ENCODE results near the gene DPH1. TPM values are rescaled to one million over a fixed set of nuclear protein-coding genes. Genes with fewer than 3 reads are reported as not detected.
"Not testable (repeated sequence)": the region's sequence is repeated elsewhere in the genome, so short reads cannot be mapped to it uniquely, and the experiment has no call there.

The DPH1 gene
- 100 to 1,000 TPM in 2 of 5 donors, 10 to 100 TPM in 3; 84.6 to 116 (median 94.2) TPM for total RNA-seq
- total RNA-seq (2013) = 35.2 TPM
- total RNA-seq = 32.4 to 60.0 (median 50.2) reads per million in 29 experiments

DNA sequence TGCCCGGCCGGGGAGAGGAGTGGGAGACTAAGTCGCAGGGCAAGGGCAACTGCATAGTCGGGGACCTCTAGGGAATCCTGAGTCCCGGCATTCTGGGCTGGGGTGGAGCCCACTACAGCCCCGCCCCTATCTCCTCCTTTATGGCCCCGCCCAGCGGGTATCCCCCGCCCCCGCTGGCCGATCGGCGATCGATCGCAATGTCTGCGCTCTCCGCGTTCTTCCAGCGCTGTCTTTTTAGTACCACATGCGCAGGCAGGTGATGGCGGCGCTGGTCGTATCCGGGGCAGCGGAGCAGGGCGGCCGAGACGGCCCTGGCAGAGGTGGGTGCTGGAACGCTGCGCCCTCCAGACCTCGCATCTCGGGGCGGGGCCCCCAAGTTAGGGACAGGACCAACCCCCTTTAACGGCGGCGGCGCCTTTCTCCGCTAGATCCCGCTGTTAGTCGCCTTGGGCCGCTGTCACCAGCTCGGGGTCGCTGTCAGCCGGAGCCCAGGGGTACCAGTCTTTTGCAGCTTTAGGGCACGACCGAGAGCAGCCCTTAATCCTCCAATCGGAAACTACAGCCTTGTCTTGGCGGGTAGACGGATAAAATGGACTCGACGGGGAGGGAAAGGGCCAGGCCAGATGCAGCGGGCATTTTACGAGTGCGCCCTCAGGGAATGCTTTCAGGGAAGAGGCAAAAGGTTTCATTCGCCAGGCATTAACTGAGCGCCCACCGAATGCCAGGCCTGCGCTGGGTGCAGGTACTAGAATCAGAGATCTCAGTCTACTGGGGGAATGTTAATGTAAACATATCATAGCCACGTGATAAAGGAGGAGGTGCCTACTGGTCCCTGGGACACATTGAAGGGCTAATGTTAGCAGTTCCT is at the start of gene DPH1:
Gene DPH1 (plus strand): TSS at position 243 of the 868 bp plus-strand sequence. CDS start 17 bp downstream, at position 260.
- Mint-ChIP-seq H3K9me3 (no peaks in the 10 kb centered on the region), H3K36me3 (peaks cover 6% of the 10 kb centered on the region), H3K4me3 (peak within 1 kb of the TSS; percentile 93 to 95 (median 94)), H3K4me1 (peaks cover 17 to 38% (median 25%) of the 10 kb centered on the region in 3 donors), H3K27ac (peak within 1 kb of the TSS; percentile 86 to 87), H3K27me3 (peaks cover 9 to 21% of the 10 kb centered on the region in 2 donors)
- Histone ChIP-seq H3K27me3 (replicated peaks in 1 of 2; ENCODE audit: control insufficient read depth in 2 of 2, extremely low read depth in 1 of 2, insufficient read depth in 2 of 2, low read length in 1 of 2) (peaks cover 2 to 45% of the 10 kb centered on the region in 2 experiments), H3K36me3 (ENCODE audit: control insufficient read depth in 2 of 2, extremely low read depth in 1 of 2, insufficient read depth in 1 of 2, low read length in 1 of 2) (peaks cover 7 to 17% of the 10 kb centered on the region in 2 donors), H3K9me3 (no peaks in the 10 kb centered on the region), H3K4me3 (ENCODE audit: control insufficient read depth in 1 of 2, extremely low read depth in 1 of 2, low read length in 1 of 2) (peak within 1 kb of the TSS; percentile 96 to 100), H3K4me1 (ENCODE audit: control insufficient read depth in 1 of 2, extremely low read depth in 1 of 2, insufficient read depth in 2 of 2, low read length in 2 of 2) (peaks cover 8 to 43% of the 10 kb centered on the region in 2 experiments), H3K27ac (ENCODE audit: low read length) (peak within 1 kb of the TSS; percentile 43)
- WGBS (ENCODE audit: insufficient coverage) = 1% methylated on average over 56 of the region's 59 CpGs
- POLR2A ChIA-PET = interaction anchor here in 1 of 2 donors (0.6 kb wide), 1 partner anchor 254 kb away, joined by 4 read pairs; no protein-coding TSS in a partner anchor
- CTCF ChIA-PET = interaction anchor here in 1 of 2 donors (0.6 to 1.0 kb wide), 2 partner anchors 253 to 254 kb away, joined by 3 to 5 read pairs; no protein-coding TSS in a partner anchor
- peak; percentile 64 to 90 (median 79) for DNase-seq
- ATAC-seq (replicated peaks in 1 of 4) = peak; percentile 82 to 85 (median 84)

DNA sequence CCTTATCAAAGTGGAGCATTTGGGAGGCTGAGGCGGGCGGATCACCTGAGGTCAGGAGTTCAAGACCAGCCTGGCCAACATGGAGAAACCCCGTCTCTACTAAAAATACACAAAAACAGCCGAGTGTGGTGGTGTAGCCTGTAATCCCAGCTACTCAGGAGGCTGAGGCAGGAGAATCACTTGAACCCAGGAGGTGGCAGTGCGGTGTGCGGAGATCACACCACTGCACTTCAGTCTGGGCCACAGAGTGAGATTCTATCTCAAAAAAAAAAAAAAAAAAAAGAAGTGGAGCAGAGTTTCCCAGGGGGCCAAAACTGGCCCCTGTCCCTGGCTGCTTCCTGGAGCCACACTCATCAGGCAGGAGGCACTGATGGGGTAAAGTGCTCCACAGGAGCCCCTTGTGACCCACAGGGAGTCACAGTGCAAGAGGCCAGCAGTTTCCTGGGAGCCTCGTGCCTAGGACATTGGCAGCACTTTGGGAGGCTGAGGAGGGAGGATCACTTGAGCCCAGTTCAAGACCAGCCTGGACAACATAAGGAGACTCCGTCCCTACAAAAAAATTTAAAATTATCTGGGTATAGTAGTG is 49.2 kb upstream of the DPH1 start:
- ATAC-seq (replicated peaks in 1 of 4) = no peak
- peaks cover 2 to 26% of the 10 kb centered on the region in 2 donors for H3K27me3 Mint-ChIP-seq
- no peaks in the 10 kb centered on the region for H3K36me3 Mint-ChIP-seq
- no peak overlapping the region for H3K27ac Mint-ChIP-seq
- H3K9me3 Mint-ChIP-seq = no peaks in the 10 kb centered on the region
- H3K9me3 ChIP-seq = no peaks in the 10 kb centered on the region
- no peak overlapping the region for H3K4me3 Mint-ChIP-seq
- ChIA-PET POLR2A (no interaction called here), CTCF (no interaction called here)
- no peaks in the 10 kb centered on the region for H3K36me3 ChIP-seq (ENCODE audit: control insufficient read depth in 2 of 2, extremely low read depth in 1 of 2, insufficient read depth in 1 of 2, low read length in 1 of 2)
- WGBS (ENCODE audit: insufficient coverage) = 100% methylated on average over 2 of the region's 8 CpGs
- H3K4me3 ChIP-seq (ENCODE audit: control insufficient read depth in 1 of 2, extremely low read depth in 1 of 2, low read length in 1 of 2) = no peak overlapping the region
- DNase-seq = no peak
- H3K27me3 ChIP-seq (replicated peaks in 1 of 2; ENCODE audit: control insufficient read depth in 2 of 2, extremely low read depth in 1 of 2, insufficient read depth in 2 of 2, low read length in 1 of 2) = peaks cover 0 to 40% of the 10 kb centered on the region in 2 experiments
- peaks cover 4 to 13% of the 10 kb centered on the region in 2 experiments for H3K4me1 ChIP-seq (ENCODE audit: control insufficient read depth in 1 of 2, extremely low read depth in 1 of 2, insufficient read depth in 2 of 2, low read length in 2 of 2)
- no peak overlapping the region for H3K27ac ChIP-seq (ENCODE audit: low read length)
- H3K4me1 Mint-ChIP-seq = peaks cover 9 to 15% (median 12%) of the 10 kb centered on the region in 3 donors

DNA sequence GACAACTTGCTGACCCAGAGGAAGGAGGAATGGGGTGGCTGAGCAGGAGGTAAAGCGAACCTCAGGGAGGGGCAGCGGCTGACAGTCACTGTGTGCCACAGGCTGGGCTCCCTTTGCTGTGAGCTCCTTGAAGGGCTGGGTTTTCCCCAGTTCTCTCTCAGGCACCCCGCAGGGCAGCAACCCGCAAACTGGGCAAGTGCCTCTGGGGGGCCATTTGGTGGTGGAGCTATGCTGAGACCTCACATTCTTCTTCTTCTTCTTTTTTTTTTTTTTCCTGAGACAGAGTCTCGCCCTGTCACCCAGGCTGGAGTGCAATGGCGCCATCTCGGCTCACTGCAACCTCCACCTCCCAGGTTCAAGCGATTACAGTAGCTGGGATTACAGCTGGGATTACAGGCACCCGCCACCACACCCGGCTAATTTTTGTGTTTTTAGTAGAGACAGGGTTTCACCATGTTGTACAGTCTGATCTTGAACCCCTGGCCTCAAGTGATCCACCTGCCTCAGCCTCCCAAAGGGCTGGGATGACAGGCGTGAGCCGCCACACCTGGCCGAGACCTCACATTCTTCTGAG is 47.1 kb upstream of the DPH1 start:
- H3K4me3 ChIP-seq (ENCODE audit: control insufficient read depth in 1 of 2, extremely low read depth in 1 of 2, low read length in 1 of 2); H3K36me3 Mint-ChIP-seq; H3K9me3 Mint-ChIP-seq; CTCF ChIA-PET; H3K27ac ChIP-seq (ENCODE audit: low read length); H3K9me3 ChIP-seq; DNase-seq; H3K4me3 Mint-ChIP-seq; H3K36me3 ChIP-seq (ENCODE audit: control insufficient read depth in 2 of 2, extremely low read depth in 1 of 2, insufficient read depth in 1 of 2, low read length in 1 of 2); H3K4me1 ChIP-seq (ENCODE audit: control insufficient read depth in 1 of 2, extremely low read depth in 1 of 2, insufficient read depth in 2 of 2, low read length in 2 of 2); ATAC-seq (replicated peaks in 1 of 4); H3K4me1 Mint-ChIP-seq; H3K27ac Mint-ChIP-seq: not testable (repeated sequence)
- 100% methylated on average over 4 of the region's 13 CpGs for whole genome bisulfite sequencing (ENCODE audit: insufficient coverage)
- H3K27me3 ChIP-seq (replicated peaks in 1 of 2; ENCODE audit: control insufficient read depth in 2 of 2, extremely low read depth in 1 of 2, insufficient read depth in 2 of 2, low read length in 1 of 2) = peaks cover 0 to 36% of the 10 kb centered on the region in 2 experiments
- H3K27me3 Mint-ChIP-seq = peaks cover 3 to 20% of the 10 kb centered on the region in 2 donors
- POLR2A ChIA-PET = interaction anchor here in 1 of 2 donors (0.7 kb wide), 1 partner anchor 27 kb away, joined by 4 read pairs; no protein-coding TSS in a partner anchor

DNA sequence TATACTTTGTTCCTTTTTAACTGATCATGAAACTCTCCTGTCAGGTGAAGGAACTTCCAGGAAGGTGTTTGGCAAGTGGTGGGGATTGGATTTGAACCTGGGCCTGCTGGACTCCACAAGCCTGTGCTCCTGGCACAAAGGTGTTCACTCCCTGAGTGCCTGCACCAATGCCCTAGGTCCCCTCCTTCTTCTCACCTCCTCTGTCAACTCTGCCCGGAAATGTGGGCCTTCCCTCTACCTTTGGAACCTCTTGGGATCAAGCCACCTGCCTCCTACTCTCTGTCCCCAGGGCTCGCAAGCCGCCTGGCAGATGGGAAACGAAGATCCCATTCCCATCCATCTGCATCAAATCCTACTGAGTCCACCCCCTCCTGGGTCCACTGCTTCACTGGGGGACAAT is 44.9 kb upstream of the DPH1 start:
- ChIA-PET CTCF (no interaction called here), POLR2A (no interaction called here)
- Mint-ChIP-seq H3K27me3 (peaks cover 3 to 11% of the 10 kb centered on the region in 2 donors), H3K4me3 (no peak overlapping the region), H3K9me3 (no peaks in the 10 kb centered on the region), H3K36me3 (no peaks in the 10 kb centered on the region), H3K4me1 (no peaks in the 10 kb centered on the region), H3K27ac (no peak overlapping the region)
- Histone ChIP-seq H3K36me3 (ENCODE audit: control insufficient read depth in 2 of 2, extremely low read depth in 1 of 2, insufficient read depth in 1 of 2, low read length in 1 of 2) (no peaks in the 10 kb centered on the region), H3K4me1 (ENCODE audit: control insufficient read depth in 1 of 2, extremely low read depth in 1 of 2, insufficient read depth in 2 of 2, low read length in 2 of 2) (no peaks in the 10 kb centered on the region), H3K4me3 (ENCODE audit: control insufficient read depth in 1 of 2, extremely low read depth in 1 of 2, low read length in 1 of 2) (no peak overlapping the region), H3K9me3 (no peaks in the 10 kb centered on the region), H3K27me3 (replicated peaks in 1 of 2; ENCODE audit: control insufficient read depth in 2 of 2, extremely low read depth in 1 of 2, insufficient read depth in 2 of 2, low read length in 1 of 2) (peaks cover 0 to 35% of the 10 kb centered on the region in 2 experiments), H3K27ac (ENCODE audit: low read length) (no peak overlapping the region)
- DNase-seq (no peak), ATAC-seq (replicated peaks in 1 of 4) (no peak)
- 100% methylated on average over 1 of the region's 4 CpGs for WGBS (ENCODE audit: insufficient coverage)

DNA sequence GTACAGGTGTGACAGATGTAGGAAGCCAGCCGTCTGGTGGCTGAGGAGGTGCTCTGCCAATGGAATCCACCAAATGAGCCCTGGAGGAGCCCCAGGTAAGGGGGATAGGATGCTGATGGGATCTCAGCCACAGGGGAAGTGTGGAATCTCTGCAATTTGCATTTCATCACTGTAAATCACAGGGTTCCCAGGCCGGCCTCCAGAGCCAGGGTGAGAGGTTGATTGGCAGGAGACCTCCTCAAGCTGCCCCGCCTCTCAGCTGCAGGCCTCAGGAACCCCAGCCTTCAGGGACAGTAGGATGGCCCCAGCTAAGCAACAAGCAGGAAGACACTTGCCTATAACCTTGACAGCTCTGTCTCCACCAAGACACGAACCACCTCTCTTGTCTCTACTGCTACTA is 44.3 kb upstream of the DPH1 start:
- H3K4me3 ChIP-seq (ENCODE audit: control insufficient read depth in 1 of 2, extremely low read depth in 1 of 2, low read length in 1 of 2) = no peak overlapping the region
- ChIA-PET CTCF (no interaction called here), POLR2A (no interaction called here)
- Mint-ChIP-seq H3K4me3 (no peak overlapping the region), H3K4me1 (no peaks in the 10 kb centered on the region), H3K27me3 (peaks cover 3 to 11% of the 10 kb centered on the region in 2 donors), H3K9me3 (no peaks in the 10 kb centered on the region), H3K27ac (no peak overlapping the region), H3K36me3 (no peaks in the 10 kb centered on the region)
- no peaks in the 10 kb centered on the region for H3K9me3 ChIP-seq
- H3K27me3 ChIP-seq (replicated peaks in 1 of 2; ENCODE audit: control insufficient read depth in 2 of 2, extremely low read depth in 1 of 2, insufficient read depth in 2 of 2, low read length in 1 of 2) = peaks cover 0 to 35% of the 10 kb centered on the region in 2 experiments
- 79% methylated on average over 3 of the region's 4 CpGs for WGBS (ENCODE audit: insufficient coverage)
- no peak overlapping the region for H3K27ac ChIP-seq (ENCODE audit: low read length)
- DNase-seq (no peak), ATAC-seq (replicated peaks in 1 of 4) (no peak)
- no peaks in the 10 kb centered on the region for H3K36me3 ChIP-seq (ENCODE audit: control insufficient read depth in 2 of 2, extremely low read depth in 1 of 2, insufficient read depth in 1 of 2, low read length in 1 of 2)
- H3K4me1 ChIP-seq (ENCODE audit: control insufficient read depth in 1 of 2, extremely low read depth in 1 of 2, insufficient read depth in 2 of 2, low read length in 2 of 2) = no peaks in the 10 kb centered on the region

DNA sequence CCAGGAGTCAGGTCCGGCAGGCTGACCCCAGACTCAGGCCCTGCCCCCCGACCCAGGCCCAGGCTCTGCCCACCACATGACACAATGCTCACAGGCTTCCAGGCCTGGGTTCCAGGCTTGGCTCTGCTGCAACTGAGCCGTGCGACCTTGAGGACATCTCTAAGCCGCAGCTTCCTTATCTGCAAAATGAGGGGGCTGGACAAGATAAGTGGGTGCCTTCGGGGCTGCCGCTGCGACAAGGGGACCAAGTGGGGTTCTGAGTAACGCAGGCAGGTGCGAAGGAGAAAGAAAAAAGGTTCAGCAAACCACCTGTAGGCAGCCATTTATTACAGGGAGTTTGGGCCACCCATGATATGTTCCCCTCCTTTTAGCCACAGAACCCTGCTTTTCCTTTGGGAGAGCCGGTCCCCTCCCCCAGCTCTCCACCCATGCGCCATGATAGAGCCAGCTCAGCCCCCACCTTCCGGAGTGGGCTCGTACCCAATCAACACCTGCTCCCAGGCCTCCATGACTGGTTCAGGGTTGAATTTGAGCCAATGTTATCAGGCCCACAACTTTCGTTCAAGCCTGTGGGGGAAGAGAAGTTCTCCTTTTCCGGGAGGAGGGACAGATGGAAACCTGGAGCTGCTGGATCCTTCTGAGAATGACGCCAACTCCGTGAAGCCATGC is 43.0 kb upstream of the DPH1 start:
- WGBS (ENCODE audit: insufficient coverage) = 91% methylated on average over 13 of the region's 18 CpGs
- H3K27ac ChIP-seq (ENCODE audit: low read length) = no peak overlapping the region
- CTCF ChIA-PET = no interaction called here

More for the DNA sequence above, 43.0 kb upstream of the DPH1 start:
- no peak overlapping the region for H3K4me3 ChIP-seq (ENCODE audit: control insufficient read depth in 1 of 2, extremely low read depth in 1 of 2, low read length in 1 of 2)
- no peak for ATAC-seq (replicated peaks in 1 of 4)
- H3K4me3 Mint-ChIP-seq = no peak overlapping the region
- DNase-seq = no peak
- H3K9me3 ChIP-seq = no peaks in the 10 kb centered on the region
- H3K4me1 ChIP-seq (ENCODE audit: control insufficient read depth in 1 of 2, extremely low read depth in 1 of 2, insufficient read depth in 2 of 2, low read length in 2 of 2) = no peaks in the 10 kb centered on the region
- H3K27me3 ChIP-seq (replicated peaks in 1 of 2; ENCODE audit: control insufficient read depth in 2 of 2, extremely low read depth in 1 of 2, insufficient read depth in 2 of 2, low read length in 1 of 2) = peaks cover 0 to 37% of the 10 kb centered on the region in 2 experiments
- H3K4me1 Mint-ChIP-seq = no peaks in the 10 kb centered on the region
- peaks cover 8% of the 10 kb centered on the region in 2 donors for H3K27me3 Mint-ChIP-seq
- H3K9me3 Mint-ChIP-seq = no peaks in the 10 kb centered on the region
- no peak overlapping the region for H3K27ac Mint-ChIP-seq
- POLR2A ChIA-PET = interaction anchor here in 1 of 2 donors (0.6 kb wide), 1 partner anchor 110 kb away, joined by 4 read pairs; no protein-coding TSS in a partner anchor
- H3K36me3 ChIP-seq (ENCODE audit: control insufficient read depth in 2 of 2, extremely low read depth in 1 of 2, insufficient read depth in 1 of 2, low read length in 1 of 2) = no peaks in the 10 kb centered on the region
- H3K36me3 Mint-ChIP-seq = no peaks in the 10 kb centered on the region
